H9 (cell line): ENCODE results near the gene CRACR2A. TPM values are rescaled to one million over a fixed set of nuclear protein-coding genes. Genes with fewer than 3 reads are reported as not detected.

Source experiments
- DNase-seq: peaks from one replicate; pipeline ENCODE4 v3.0.0-alpha.2; 2017
- H2AFZ ChIP-seq: one replicate; pipeline ENCODE4 v1.6.1; 2013; ENCODE audit warnings: mild to moderate bottlenecking, low read length, control low read depth, moderate library complexity
- H2AK5ac ChIP-seq: 2 replicates; pipeline ENCODE4 v1.6.1; 2013; ENCODE audit warnings: low read length, control low read depth, mixed read lengths; ENCODE audit not compliant: insufficient read length
- H2BK120ac ChIP-seq: one replicate; pipeline ENCODE4 v1.6.1; 2013; ENCODE audit warnings: low read depth, mild to moderate bottlenecking, low read length, control low read depth, inconsistent platforms; ENCODE audit not compliant: poor library complexity, severe bottlenecking
- H2BK12ac ChIP-seq: 2 replicates; pipeline ENCODE4 v1.6.1; 2013; ENCODE audit warnings: low read length, control low read depth, mixed read lengths, low read depth; ENCODE audit not compliant: insufficient read length
- H2BK15ac ChIP-seq: 2 replicates; pipeline ENCODE4 v1.6.1; 2013; ENCODE audit warnings: low read depth, low read length, control low read depth
- H2BK20ac ChIP-seq: one replicate; pipeline ENCODE4 v1.6.1; 2013; ENCODE audit warnings: low read depth, mild to moderate bottlenecking, low read length, control low read depth, inconsistent platforms; ENCODE audit not compliant: poor library complexity, severe bottlenecking
- H2BK5ac ChIP-seq: 2 replicates; pipeline ENCODE4 v1.6.1; 2013; ENCODE audit warnings: low read length, control low read depth, mixed read lengths; ENCODE audit not compliant: insufficient read length
- H3K14ac ChIP-seq: 2 replicates; pipeline ENCODE4 v1.6.1; 2013; ENCODE audit warnings: low read length, control low read depth; ENCODE audit not compliant: insufficient read depth
- H3K18ac ChIP-seq: 2 replicates; pipeline ENCODE4 v1.6.1; 2013; ENCODE audit warnings: low read depth, mild to moderate bottlenecking, mixed read lengths, low read length, control low read depth; ENCODE audit not compliant: insufficient read length
- H3K23ac ChIP-seq: 2 replicates; pipeline ENCODE4 v1.6.1; 2013; ENCODE audit warnings: low read length, control low read depth, mixed read lengths, low read depth; ENCODE audit not compliant: insufficient read length
- H3K23me2 ChIP-seq: 2 replicates; pipeline ENCODE4 v1.6.1; 2013; ENCODE audit warnings: low read depth, mild to moderate bottlenecking, mixed read lengths, low read length, control low read depth; ENCODE audit not compliant: insufficient read length, poor library complexity, severe bottlenecking
- H3K27ac ChIP-seq: 2 replicates; pipeline ENCODE4 v1.5.1; 2013; ENCODE audit warnings: low read length, control low read depth, mixed read lengths, low read depth; ENCODE audit not compliant: insufficient read length
- H3K27me3 ChIP-seq: 2 replicates; pipeline ENCODE4 v1.6.1; 2013; ENCODE audit warnings: low read length, control low read depth, inconsistent platforms; ENCODE audit not compliant: insufficient read depth
- H3K4ac ChIP-seq: 2 replicates; pipeline ENCODE4 v1.6.1; 2013; ENCODE audit warnings: low read depth, mild to moderate bottlenecking, control low read depth, inconsistent platforms, low read length, moderate library complexity
- H3K4me1 ChIP-seq: 2 replicates; pipeline ENCODE4 v1.6.1; 2013; ENCODE audit warnings: low read length, control low read depth, inconsistent platforms; ENCODE audit not compliant: insufficient read depth
- H3K4me2 ChIP-seq: 2 replicates; pipeline ENCODE4 v1.6.1; 2013; ENCODE audit warnings: low read length, control low read depth, mixed read lengths; ENCODE audit not compliant: insufficient read length, insufficient read depth
- H3K56ac ChIP-seq: 2 replicates; pipeline ENCODE4 v1.6.1; 2013; ENCODE audit warnings: low read depth, mild to moderate bottlenecking, mixed read lengths, low read length, control low read depth; ENCODE audit not compliant: insufficient read length
- H3K79me1 ChIP-seq: 2 replicates; pipeline ENCODE4 v1.6.1; 2013; ENCODE audit warnings: low read depth, mild to moderate bottlenecking, moderate library complexity, low read length, control low read depth, inconsistent platforms; ENCODE audit not compliant: insufficient read depth, poor library complexity, severe bottlenecking
- H3K79me2 ChIP-seq: 2 replicates; pipeline ENCODE4 v1.6.1; 2013; ENCODE audit warnings: low read length, control low read depth, inconsistent platforms; ENCODE audit not compliant: insufficient read depth
- H3K9ac ChIP-seq: 2 replicates; pipeline ENCODE4 v1.6.1; 2013; ENCODE audit warnings: low read length, control low read depth, mixed read lengths; ENCODE audit not compliant: insufficient read length; ENCODE audit errors: extremely low read depth
- H3K9me3 ChIP-seq: one replicate; pipeline ENCODE4 v1.6.1; 2013; ENCODE audit warnings: low read depth, low read length, inconsistent platforms; ENCODE audit not compliant: control insufficient read depth
- H3T11ph ChIP-seq: one replicate; pipeline ENCODE4 v1.6.1; 2013; ENCODE audit warnings: mild to moderate bottlenecking, low read length, control low read depth, inconsistent platforms
- H4K20me1 ChIP-seq: one replicate; pipeline ENCODE4 v1.6.1; 2013; ENCODE audit not compliant: control insufficient read depth, insufficient read length, insufficient read depth
- H4K5ac ChIP-seq: 2 replicates; pipeline ENCODE4 v1.6.1; 2013; ENCODE audit warnings: low read depth, mild to moderate bottlenecking, mixed read lengths, low read length, control low read depth; ENCODE audit not compliant: insufficient read length
- H4K8ac ChIP-seq: replicated peaks from 2 replicates; pipeline ENCODE4 v1.6.1; 2013; ENCODE audit warnings: low read length, control low read depth, mixed read lengths, low read depth; ENCODE audit not compliant: insufficient read length
- H4K91ac ChIP-seq: 2 replicates; pipeline ENCODE4 v1.6.1; 2013; ENCODE audit warnings: low read depth, mild to moderate bottlenecking, moderate library complexity, mixed read lengths, low read length, control low read depth; ENCODE audit not compliant: insufficient read length
- H3K27ac Mint-ChIP-seq, 3 experiments: 2 replicates in 2 of 3; 3 replicates in 1 of 3; pipeline ENCODE4 v1.8.0; 2020 to 2021; ENCODE audit warnings: mixed read lengths in 3 of 3, mild to moderate bottlenecking in 1 of 3, moderate library complexity in 1 of 3
- H3K27me3 Mint-ChIP-seq: 2 replicates; pipeline ENCODE4 v1.8.0; 2021; ENCODE audit warnings: low read depth, mild to moderate bottlenecking, moderate library complexity, mixed read lengths
- H3K36me3 Mint-ChIP-seq, 3 experiments: 2 replicates in 2 of 3; 3 replicates in 1 of 3; pipeline ENCODE4 v1.8.0; 2020 to 2021; ENCODE audit warnings: low read depth in 3 of 3, mixed read lengths in 3 of 3; ENCODE audit not compliant: insufficient read depth in 1 of 3
- H3K4me1 Mint-ChIP-seq, 2 experiments: 2 replicates each; pipeline ENCODE4 v1.8.0; 2020; ENCODE audit warnings: mixed read lengths in 2 of 2
- H3K4me3 Mint-ChIP-seq, 2 experiments: 2 replicates in 1 of 2; 3 replicates in 1 of 2; pipeline ENCODE4 v1.8.0; 2020 to 2021; ENCODE audit warnings: mild to moderate bottlenecking in 2 of 2, mixed read lengths in 2 of 2, moderate library complexity in 1 of 2
- H3K9me3 Mint-ChIP-seq, 2 experiments: 2 replicates in 1 of 2; 3 replicates in 1 of 2; pipeline ENCODE4 v1.8.0; 2020; ENCODE audit warnings: mild to moderate bottlenecking in 2 of 2, mixed read lengths in 2 of 2, moderate library complexity in 1 of 2
- CTCF ChIP-seq: fragments of 200-600 bp; sonication (generic); conservative IDR thresholded peaks from 3 replicates; pipeline ENCODE4 v1.8.0; 2021; ENCODE audit warnings: antibody characterized with exemption, mild to moderate bottlenecking
- WGBS: extraction: QIAGEN DNeasy Blood & Tissue Kit; methylation state at CpG from one replicate; pipeline ENCODE4 v1.1.7; 2013; ENCODE audit warnings: missing lambda C conversion rate, low lambda C conversion rate, mixed read lengths; ENCODE audit not compliant: insufficient read length; ENCODE audit errors: extremely low coverage; 5-methylcytosine and 5-hydroxymethylcytosine counted together
- total RNA-seq: library from RNA; stranded (reverse); gene quantifications from 2 replicates; pipeline ENCODE4 v1.2.1, GENCODE V29; 2021

CRACR2A gene
- total RNA-seq, 1 experiment from 2014 or later, result 2.0 TPM

- H4K91ac ChIP-seq, result no peak overlapping the region
- H3K79me2 ChIP-seq, result no peaks in the 10 kb centered on the region
- H3K4ac ChIP-seq, result no peak overlapping the region
- no peaks in the 10 kb centered on the region for H3K36me3 Mint-ChIP-seq
- no peak overlapping the region for H3K4me3 Mint-ChIP-seq
- H3K56ac ChIP-seq, result no peak overlapping the region
- no peak overlapping the region for H3K27ac ChIP-seq
- no peak for DNase-seq
- H3K79me1 ChIP-seq, result no peaks in the 10 kb centered on the region
- H2AK5ac ChIP-seq, result no peak overlapping the region
- TF ChIP-seq CTCF, result no peak
- no peak overlapping the region for H2BK120ac ChIP-seq
- H3K23ac ChIP-seq, result no peak overlapping the region
- no peak overlapping the region for H3K27ac Mint-ChIP-seq
- 0 out of 2 replicates have a peak, but pooled peaks cover 1% of the 10 kb centered on the region for H3K27me3 Mint-ChIP-seq
- H3K27me3 ChIP-seq, result no peaks in the 10 kb centered on the region
- peaks cover 6 to 10% of the 10 kb centered on the region in 2 experiments for H3K4me1 Mint-ChIP-seq
- H2BK20ac ChIP-seq, result no peak overlapping the region
- no peak overlapping the region for H2BK15ac ChIP-seq
- no peak overlapping the region for H3K4me2 ChIP-seq
- no peak overlapping the region for H2AFZ ChIP-seq
- H3K18ac ChIP-seq, result no peak overlapping the region
- H3T11ph ChIP-seq, result no peak overlapping the region
- no peak overlapping the region for H2BK12ac ChIP-seq
- no peak overlapping the region for H4K8ac ChIP-seq
- H2BK5ac ChIP-seq, result no peak overlapping the region
- no peak overlapping the region for H4K5ac ChIP-seq
- no peaks in the 10 kb centered on the region for H4K20me1 ChIP-seq
- no peaks in the 10 kb centered on the region for H3K9me3 ChIP-seq
- no peaks in the 10 kb centered on the region for H3K4me1 ChIP-seq
- no peaks in the 10 kb centered on the region for H3K23me2 ChIP-seq
- H3K14ac ChIP-seq, result no peak overlapping the region
- WGBS, result no CpG with 5 or more reads among the region's 4 CpGs
- peaks cover 8 to 10% of the 10 kb centered on the region in 2 experiments; a peak in 4 of 5 replicates for H3K9me3 Mint-ChIP-seq
- H3K9ac ChIP-seq, result no peak overlapping the region
Observed at GRCh38 chr12:3694673-3695072, 58.2 kb downstream of the CRACR2A start.
